ENCODE measurements around the gene ARHGAP29.
A peak's percentile ranks its signal among the peaks of the same experiment; 100 is the strongest.

The ARHGAP29 gene

GRCh38 chr1:94144836-94145235 lies 92.5 kb downstream of the ARHGAP29 start:
- 0 out of 2 replicates have a peak, but pooled peaks cover 2% of the 10 kb centered on the region for H3K4me1 ChIP-seq (ENCODE audit: control insufficient read depth, insufficient read depth, low read length)
- CTCF ChIA-PET = interaction anchor here (0.6 to 0.7 kb wide), 2 partner anchors 27 to 133 kb away, joined by 4 to 7 read pairs; no protein-coding TSS in a partner anchor
- H3K9me3 ChIP-seq (ENCODE audit: control insufficient read depth, insufficient read depth, low read depth, low read length) = no peaks in the 10 kb centered on the region
- H3K36me3 ChIP-seq (ENCODE audit: control insufficient read depth in 2 of 2, insufficient read depth in 1 of 2, low read length in 2 of 2) = no peaks in the 10 kb centered on the region
- H3K4me3 ChIP-seq (ENCODE audit: low read depth, low read length) = no peak overlapping the region
- no peak for TF ChIP-seq ZBTB17 (tag by site-specific recombination; IDR thresholded peaks at IDR 0.05)
- no peak for TF ChIP-seq ZNF560 (tag by site-specific recombination; IDR thresholded peaks at IDR 0.05; ENCODE audit: borderline replicate concordance)
- TF ChIP-seq YY1 (tag by site-specific recombination; IDR thresholded peaks at IDR 0.05) = no peak
- TF ChIP-seq ZNF292 (tag by site-specific recombination; IDR thresholded peaks at IDR 0.05; ENCODE audit: borderline replicate concordance, low read depth) = no peak
- TF ChIP-seq ZNF670 (tag by site-specific recombination; IDR thresholded peaks at IDR 0.05; ENCODE audit: low read depth) = no peak
- no peak for TF ChIP-seq WT1 (tag by site-specific recombination; IDR thresholded peaks at IDR 0.05)
- TF ChIP-seq ZNF513 (tag by site-specific recombination; IDR thresholded peaks at IDR 0.05) = no peak
- no peak for TF ChIP-seq REST (tag by site-specific recombination; IDR thresholded peaks at IDR 0.05)
- no peak for TF ChIP-seq ZNF354C (tag by site-specific recombination; IDR thresholded peaks at IDR 0.05; ENCODE audit: borderline replicate concordance, low read depth)
- no peak for TF ChIP-seq TCF7L2 (IDR thresholded peaks at IDR 0.05; ENCODE audit: borderline replicate concordance, low read depth, low read length)
- no peak for TF ChIP-seq ZNF121 (tag by site-specific recombination; IDR thresholded peaks at IDR 0.05)
- TF ChIP-seq ZNF2 (tag by site-specific recombination; IDR thresholded peaks at IDR 0.05) = no peak
- no peak overlapping the region for H3K27ac ChIP-seq (ENCODE audit: extremely low read depth, low read depth, low read length)
- POLR2A ChIA-PET = no interaction called here

DNA sequence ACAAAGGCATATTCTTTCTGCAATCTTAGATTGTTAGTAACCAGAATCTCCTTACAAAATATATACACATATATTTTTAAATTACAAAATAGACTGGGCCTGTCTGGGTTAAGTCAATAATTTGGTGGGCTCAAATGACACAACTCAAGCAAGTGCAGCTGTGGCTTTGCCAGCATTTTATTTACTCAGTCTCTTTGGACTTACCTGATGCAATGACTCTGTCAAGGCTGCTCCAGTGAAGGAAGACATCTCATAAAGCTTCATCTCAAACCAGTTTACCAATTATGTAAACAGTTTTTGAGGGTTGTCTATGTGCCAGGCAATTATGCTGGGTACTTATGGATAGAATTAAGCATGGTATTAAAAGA lies 93.6 kb downstream of the ARHGAP29 start:
- POLR2A ChIA-PET = no interaction called here
- Histone ChIP-seq H3K36me3 (ENCODE audit: control insufficient read depth in 2 of 2, insufficient read depth in 1 of 2, low read length in 2 of 2) (no peaks in the 10 kb centered on the region), H3K4me3 (ENCODE audit: low read depth, low read length) (no peak overlapping the region), H3K27ac (ENCODE audit: extremely low read depth, low read depth, low read length) (no peak overlapping the region), H3K4me1 (ENCODE audit: control insufficient read depth, insufficient read depth, low read length) (0 out of 2 replicates have a peak, but pooled peaks cover 2% of the 10 kb centered on the region), H3K9me3 (ENCODE audit: control insufficient read depth, insufficient read depth, low read depth, low read length) (no peaks in the 10 kb centered on the region)
- CTCF ChIA-PET = interaction anchor here (0.6 to 1.0 kb wide), 2 partner anchors 82 to 265 kb away, joined by 3 read pairs; no protein-coding TSS in a partner anchor
- TF ChIP-seq ZNF624 (tag by site-specific recombination; IDR thresholded peaks at IDR 0.05) (no peak), ZNF155 (tag by site-specific recombination; IDR thresholded peaks at IDR 0.05) (no peak), ZNF776 (tag by site-specific recombination; IDR thresholded peaks at IDR 0.05; ENCODE audit: borderline replicate concordance) (no peak), MEIS1 (CRISPR knock-in tag; IDR thresholded peaks at IDR 0.05; ENCODE audit: borderline replicate concordance) (no peak), OSR2 (tag by site-specific recombination; IDR thresholded peaks at IDR 0.05) (no peak), SCRT2 (tag by site-specific recombination; IDR thresholded peaks at IDR 0.05) (no peak), ZNF335 (tag by site-specific recombination; conservative IDR thresholded peaks at IDR 0.05) (peak; percentile 48; the same call in 1 of the 2 replicates), IKZF3 (tag by site-specific recombination; IDR thresholded peaks at IDR 0.05) (no peak), ZBTB10 (tag by site-specific recombination; IDR thresholded peaks at IDR 0.05) (no peak), ZFP69B (tag by site-specific recombination; IDR thresholded peaks at IDR 0.05) (no peak), ZNF768 (tag by site-specific recombination; IDR thresholded peaks at IDR 0.05) (no peak)
- TF ChIP-seq, protein P1, sequence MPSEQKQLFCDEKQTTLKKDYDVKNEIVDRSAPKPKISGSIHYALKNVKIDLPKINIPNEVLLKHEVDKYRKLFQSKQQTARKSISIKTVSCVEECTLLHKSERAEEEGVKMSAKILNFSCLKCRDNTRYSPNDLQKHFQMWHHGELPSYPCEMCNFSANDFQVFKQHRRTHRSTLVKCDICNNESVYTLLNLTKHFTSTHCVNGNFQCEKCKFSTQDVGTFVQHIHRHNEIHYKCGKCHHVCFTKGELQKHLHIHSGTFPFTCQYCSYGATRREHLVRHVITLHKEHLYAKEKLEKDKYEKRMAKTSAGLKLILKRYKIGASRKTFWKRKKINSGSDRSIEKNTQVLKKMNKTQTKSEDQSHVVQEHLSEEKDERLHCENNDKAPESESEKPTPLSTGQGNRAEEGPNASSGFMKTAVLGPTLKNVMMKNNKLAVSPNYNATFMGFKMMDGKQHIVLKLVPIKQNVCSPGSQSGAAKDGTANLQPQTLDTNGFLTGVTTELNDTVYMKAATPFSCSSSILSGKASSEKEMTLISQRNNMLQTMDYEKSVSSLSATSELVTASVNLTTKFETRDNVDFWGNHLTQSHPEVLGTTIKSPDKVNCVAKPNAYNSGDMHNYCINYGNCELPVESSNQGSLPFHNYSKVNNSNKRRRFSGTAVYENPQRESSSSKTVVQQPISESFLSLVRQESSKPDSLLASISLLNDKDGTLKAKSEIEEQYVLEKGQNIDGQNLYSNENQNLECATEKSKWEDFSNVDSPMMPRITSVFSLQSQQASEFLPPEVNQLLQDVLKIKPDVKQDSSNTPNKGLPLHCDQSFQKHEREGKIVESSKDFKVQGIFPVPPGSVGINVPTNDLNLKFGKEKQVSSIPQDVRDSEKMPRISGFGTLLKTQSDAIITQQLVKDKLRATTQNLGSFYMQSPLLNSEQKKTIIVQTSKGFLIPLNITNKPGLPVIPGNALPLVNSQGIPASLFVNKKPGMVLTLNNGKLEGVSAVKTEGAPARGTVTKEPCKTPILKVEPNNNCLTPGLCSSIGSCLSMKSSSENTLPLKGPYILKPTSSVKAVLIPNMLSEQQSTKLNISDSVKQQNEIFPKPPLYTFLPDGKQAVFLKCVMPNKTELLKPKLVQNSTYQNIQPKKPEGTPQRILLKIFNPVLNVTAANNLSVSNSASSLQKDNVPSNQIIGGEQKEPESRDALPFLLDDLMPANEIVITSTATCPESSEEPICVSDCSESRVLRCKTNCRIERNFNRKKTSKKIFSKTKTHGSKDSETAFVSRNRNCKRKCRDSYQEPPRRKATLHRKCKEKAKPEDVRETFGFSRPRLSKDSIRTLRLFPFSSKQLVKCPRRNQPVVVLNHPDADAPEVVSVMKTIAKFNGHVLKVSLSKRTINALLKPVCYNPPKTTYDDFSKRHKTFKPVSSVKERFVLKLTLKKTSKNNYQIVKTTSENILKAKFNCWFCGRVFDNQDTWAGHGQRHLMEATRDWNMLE (tag by site-specific recombination; conservative IDR thresholded peaks at IDR 0.05; ENCODE audit: low read depth) = no peak

Data from HEK293 (cell line).